ENCODE measurements around the gene DHX36. TPM values are rescaled to one million over a fixed set of nuclear protein-coding genes. Genes with fewer than 3 reads are reported as not detected.

The DHX36 gene
- total and polyA plus RNA-seq, 9 donors = 23.7 to 89.5 (median 57.0) TPM

DNA sequence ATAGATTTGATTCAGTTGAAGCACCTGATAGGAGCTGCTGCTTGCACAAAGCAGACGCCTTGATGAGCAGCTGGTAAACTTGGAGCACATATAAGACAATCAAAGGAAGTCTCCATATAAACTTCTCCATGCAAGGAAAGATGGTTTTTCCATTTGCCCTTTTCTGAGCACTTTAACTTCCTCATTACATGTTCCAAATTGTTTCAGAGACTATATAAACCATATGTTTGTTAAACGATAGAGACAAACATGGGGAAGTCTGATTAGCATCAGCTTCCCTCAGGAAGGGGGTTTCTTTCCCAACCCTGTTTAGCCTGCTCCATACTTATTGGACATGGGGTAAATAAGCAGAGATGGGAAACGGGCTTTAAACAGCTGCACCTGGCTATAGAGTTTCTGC is 88.0 kb downstream of the DHX36 start:
- intact Hi-C loops (cut with DNase I) = no loop called here
- Histone ChIP-seq H3K4me1 (ENCODE audit: insufficient read depth) (no peaks in the 10 kb centered on the region), H3K4me3 (no peak overlapping the region), H3K36me3 (no peaks in the 10 kb centered on the region), H3K9me3 (no peaks in the 10 kb centered on the region), H3K27ac (no peak overlapping the region), H3K27me3 (no peaks in the 10 kb centered on the region)
- TF ChIP-seq EP300 (IDR thresholded peaks at IDR 0.05) (no peak), CTCF (IDR thresholded peaks at IDR 0.05) (no peak), POLR2A (IDR thresholded peaks at IDR 0.05) (no peak)
- DNase-seq = no peak
- WGBS, 3 donors = 76 to 82% (median 78%) methylated on average over 3 of the region's 3 CpGs

DNA sequence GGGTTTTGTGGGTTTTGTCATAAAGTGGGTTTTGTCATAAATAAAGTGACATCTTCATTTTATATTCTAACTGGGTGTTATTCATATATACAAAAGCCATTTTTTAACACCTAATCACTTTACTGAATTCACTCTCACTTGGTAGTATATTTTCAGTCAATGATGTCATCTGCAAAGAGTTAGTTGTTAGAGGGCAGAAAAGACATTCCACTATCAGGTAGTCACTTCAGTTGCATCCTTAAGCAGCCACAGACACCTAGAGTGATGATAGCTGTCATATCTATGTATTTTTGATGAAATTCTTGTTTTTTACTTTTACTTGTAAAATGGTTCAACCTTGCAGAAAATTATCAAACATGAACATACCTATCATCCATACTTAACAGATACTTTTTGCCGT is 89.0 kb downstream of the DHX36 start:
- DNase-seq = no peak
- WGBS, 3 donors = 96 to 100% (median 97%) methylated on average over 1 of the region's 1 CpG
- no peaks in the 10 kb centered on the region for H3K36me3 ChIP-seq
- H3K9me3 ChIP-seq = no peaks in the 10 kb centered on the region
- intact Hi-C loops (cut with DNase I) = no loop called here
- H3K27ac ChIP-seq = no peak overlapping the region
- TF ChIP-seq CTCF (IDR thresholded peaks at IDR 0.05) = no peak
- TF ChIP-seq POLR2A (IDR thresholded peaks at IDR 0.05) = no peak
- TF ChIP-seq EP300 (IDR thresholded peaks at IDR 0.05) = no peak
- no peaks in the 10 kb centered on the region for H3K27me3 ChIP-seq
- no peak overlapping the region for H3K4me3 ChIP-seq
- no peaks in the 10 kb centered on the region for H3K4me1 ChIP-seq (ENCODE audit: insufficient read depth)

GRCh38 chr3:154229217-154229590 is 95.1 kb downstream of the DHX36 start:
- no peaks in the 10 kb centered on the region for H3K9me3 ChIP-seq
- intact Hi-C loops (cut with DNase I) = no loop called here
- no peak overlapping the region for H3K27ac ChIP-seq
- DNase-seq = no peak
- WGBS, 3 donors = 68 to 80% (median 70%) methylated on average over 2 of the region's 2 CpGs
- H3K36me3 ChIP-seq = no peaks in the 10 kb centered on the region
- H3K27me3 ChIP-seq = no peaks in the 10 kb centered on the region
- H3K4me1 ChIP-seq (ENCODE audit: insufficient read depth) = no peaks in the 10 kb centered on the region
- no peak overlapping the region for H3K4me3 ChIP-seq
- no peak for TF ChIP-seq POLR2A (IDR thresholded peaks at IDR 0.05)
- no peak for TF ChIP-seq CTCF (IDR thresholded peaks at IDR 0.05)

GRCh38 chr3:154228561-154229216 is 95.6 kb downstream of the DHX36 start:
- Histone ChIP-seq H3K27ac (no peak overlapping the region), H3K27me3 (no peaks in the 10 kb centered on the region), H3K4me3 (no peak overlapping the region), H3K36me3 (no peaks in the 10 kb centered on the region), H3K4me1 (ENCODE audit: insufficient read depth) (no peaks in the 10 kb centered on the region), H3K9me3 (no peaks in the 10 kb centered on the region)
- TF ChIP-seq POLR2A (IDR thresholded peaks at IDR 0.05) = no peak
- TF ChIP-seq CTCF (IDR thresholded peaks at IDR 0.05) = no peak
- no peak for TF ChIP-seq EP300 (IDR thresholded peaks at IDR 0.05)
- 40 to 46% (median 43%) methylated on average over 6 of the region's 6 CpGs for WGBS, 3 donors
- intact Hi-C loops (cut with DNase I) = no loop called here
- no peak for DNase-seq
